ENCODE results near the gene DNAH10. TPM values are rescaled to one million over a fixed set of nuclear protein-coding genes. Genes with fewer than 3 reads are reported as not detected.

DNAH10 gene
- total RNA-seq, 4 donors from 2014 or later = 0.14 to 0.20 TPM; not detected in 2

- no peak overlapping the region for H3K4me3 ChIP-seq
- H3K27ac ChIP-seq = no peak overlapping the region
- DNase-seq = no peak
- WGBS, 2 donors (ENCODE audit: low coverage in 1 of 2) = 90 to 93% methylated on average over 2 to 16 of the region's 16 CpGs
- H3K9me3 ChIP-seq = no peaks in the 10 kb centered on the region
- H3K36me3 ChIP-seq = no peaks in the 10 kb centered on the region
- intact Hi-C loops (cut with DNase I; ENCODE audit: low total_unique reads) = no loop called here
- no peaks in the 10 kb centered on the region for H3K27me3 ChIP-seq
- H3K4me1 ChIP-seq = no peaks in the 10 kb centered on the region
- TF ChIP-seq CTCF (IDR thresholded peaks at IDR 0.05) (no peak), EP300 (IDR thresholded peaks at IDR 0.05; ENCODE audit: low read depth) (no peak), POLR2AphosphoS5 (IDR thresholded peaks at IDR 0.05) (no peak), POLR2A (IDR thresholded peaks at IDR 0.05) (no peak)
- in situ Hi-C loops (cut with MboI; ENCODE audit: low pct_ligation_motif_present in 1 of 4, low pct_unique_long_range_greater_than_20kb in 1 of 4, low sequenced_read_pairs in 3 of 4) = no loop called here
These were observed 78.8 kb downstream of the DNAH10 start for GRCh38 chr12:123840765-123841425.

- H3K36me3 ChIP-seq = no peaks in the 10 kb centered on the region
- DNase-seq = no peak
- in situ Hi-C loops (cut with MboI; ENCODE audit: low pct_ligation_motif_present in 1 of 4, low pct_unique_long_range_greater_than_20kb in 1 of 4, low sequenced_read_pairs in 3 of 4) (no loop called here), intact Hi-C loops (cut with DNase I; ENCODE audit: low total_unique reads) (no loop called here)
- H3K27ac ChIP-seq = no peak overlapping the region
- no peaks in the 10 kb centered on the region for H3K4me1 ChIP-seq
- H3K4me3 ChIP-seq = no peak overlapping the region
- TF ChIP-seq POLR2AphosphoS5 (IDR thresholded peaks at IDR 0.05) (no peak), POLR2A (IDR thresholded peaks at IDR 0.05) (no peak), CTCF (IDR thresholded peaks at IDR 0.05) (no peak), EP300 (IDR thresholded peaks at IDR 0.05; ENCODE audit: low read depth) (no peak)
- no peaks in the 10 kb centered on the region for H3K27me3 ChIP-seq
- WGBS, 2 donors (ENCODE audit: low coverage in 1 of 2) = 81 to 82% methylated on average over 13 to 14 of the region's 14 CpGs
- no peaks in the 10 kb centered on the region for H3K9me3 ChIP-seq
These were observed 82.0 kb downstream of the DNAH10 start for GRCh38 chr12:123843912-123844748.

GRCh38 chr12:123845881-123846280 lies 83.8 kb downstream of the DNAH10 start:
- no peak for TF ChIP-seq POLR2A (IDR thresholded peaks at IDR 0.05)
- TF ChIP-seq CTCF (IDR thresholded peaks at IDR 0.05) = no peak
- no peak for TF ChIP-seq EP300 (IDR thresholded peaks at IDR 0.05; ENCODE audit: low read depth)
- TF ChIP-seq POLR2AphosphoS5 (IDR thresholded peaks at IDR 0.05) = no peak
- no peak for DNase-seq
- H3K4me3 ChIP-seq = no peak overlapping the region
- H3K27me3 ChIP-seq = no peaks in the 10 kb centered on the region
- no peak overlapping the region for H3K27ac ChIP-seq
- in situ Hi-C loops (cut with MboI; ENCODE audit: low pct_ligation_motif_present in 1 of 4, low pct_unique_long_range_greater_than_20kb in 1 of 4, low sequenced_read_pairs in 3 of 4) = no loop called here
- no peaks in the 10 kb centered on the region for H3K36me3 ChIP-seq
- H3K4me1 ChIP-seq = no peaks in the 10 kb centered on the region
- 93% methylated on average over 19 of the region's 19 CpGs; no CpG with 5 or more reads in 1 of the 2 donors for WGBS, 2 donors (ENCODE audit: low coverage in 1 of 2)
- no peaks in the 10 kb centered on the region for H3K9me3 ChIP-seq
- intact Hi-C loops (cut with DNase I; ENCODE audit: low total_unique reads) = no loop called here

- TF ChIP-seq POLR2A (IDR thresholded peaks at IDR 0.05) (no peak), CTCF (IDR thresholded peaks at IDR 0.05) (no peak), POLR2AphosphoS5 (IDR thresholded peaks at IDR 0.05) (no peak), EP300 (IDR thresholded peaks at IDR 0.05; ENCODE audit: low read depth) (no peak)
- Histone ChIP-seq H3K4me3 (no peak overlapping the region), H3K27ac (no peak overlapping the region), H3K9me3 (no peaks in the 10 kb centered on the region), H3K36me3 (no peaks in the 10 kb centered on the region), H3K27me3 (no peaks in the 10 kb centered on the region), H3K4me1 (no peaks in the 10 kb centered on the region)
- 80 to 90% methylated on average over 2 to 5 of the region's 5 CpGs for WGBS, 2 donors (ENCODE audit: low coverage in 1 of 2)
- in situ Hi-C loops (cut with MboI; ENCODE audit: low pct_ligation_motif_present in 1 of 4, low pct_unique_long_range_greater_than_20kb in 1 of 4, low sequenced_read_pairs in 3 of 4) (no loop called here), intact Hi-C loops (cut with DNase I; ENCODE audit: low total_unique reads) (no loop called here)
- DNase-seq = no peak
These were observed 84.2 kb downstream of the DNAH10 start for GRCh38 chr12:123846340-123846739.
